Measurements from ENCODE around the gene USP33. TPM values are rescaled to one million over a fixed set of nuclear protein-coding genes. Genes with fewer than 3 reads are reported as not detected.
A peak's percentile ranks its signal among the peaks of the same experiment; 100 is the strongest.
"Not testable (repeated sequence)": the region's sequence is repeated elsewhere in the genome, so short reads cannot be mapped to it uniquely, and the experiment has no call there.

Gene USP33
- total RNA-seq, 2 experiments from 2014 or later: 33.9 to 34.1 TPM

- DNase-seq: no peak
- H3K4me3 Mint-ChIP-seq: no peak overlapping the region
- peaks cover 9% of the 10 kb centered on the region for H3K4me1 Mint-ChIP-seq
- H3K27ac Mint-ChIP-seq: no peak overlapping the region
- H3K27me3 Mint-ChIP-seq: no peaks in the 10 kb centered on the region
- H3K9me3 Mint-ChIP-seq: no peaks in the 10 kb centered on the region
- H3K36me3 Mint-ChIP-seq: peaks cover 16% of the 10 kb centered on the region
Observed at GRCh38 chr1:77688939-77689338, 70.7 kb downstream of the USP33 start.

- H3K36me3 Mint-ChIP-seq: peaks cover 18% of the 10 kb centered on the region
- no peaks in the 10 kb centered on the region for H3K27me3 Mint-ChIP-seq
- H3K27ac Mint-ChIP-seq: no peak overlapping the region
- peaks cover 12% of the 10 kb centered on the region for H3K4me1 Mint-ChIP-seq
- peak overlapping the region; percentile 63 for H3K4me3 Mint-ChIP-seq
- DNase-seq: no peak
- no peaks in the 10 kb centered on the region for H3K9me3 Mint-ChIP-seq
Observed at GRCh38 chr1:77687519-77687906, 72.1 kb downstream of the USP33 start.

- peaks cover 12% of the 10 kb centered on the region for H3K4me1 Mint-ChIP-seq
- DNase-seq: no peak
- peaks cover 17% of the 10 kb centered on the region for H3K36me3 Mint-ChIP-seq
- no peaks in the 10 kb centered on the region for H3K27me3 Mint-ChIP-seq
- no peak overlapping the region for H3K27ac Mint-ChIP-seq
- H3K4me3 Mint-ChIP-seq: no peak overlapping the region
- no peaks in the 10 kb centered on the region for H3K9me3 Mint-ChIP-seq
Observed at GRCh38 chr1:77686796-77687518, 72.7 kb downstream of the USP33 start.

GRCh38 chr1:77683160-77684148 lies 76.2 kb downstream of the USP33 start:
- peak; percentile 95 for DNase-seq
- Mint-ChIP-seq H3K36me3 (peaks cover 15% of the 10 kb centered on the region), H3K9me3 (no peaks in the 10 kb centered on the region), H3K27me3 (no peaks in the 10 kb centered on the region), H3K27ac (peak overlapping the region; percentile 93), H3K4me3 (peak overlapping the region; percentile 87), H3K4me1 (peaks cover 24% of the 10 kb centered on the region)

GRCh38 chr1:77682460-77683159 lies 77.0 kb downstream of the USP33 start, which contains the start of gene ZZZ3:
ZZZ3 (minus strand) TSS chr1:77682658; CDS start chr1:77633354, 49,304 bp downstream.
- DNase-seq: peak; percentile 90
- H3K9me3 Mint-ChIP-seq: no peaks in the 10 kb centered on the region
- no peaks in the 10 kb centered on the region for H3K27me3 Mint-ChIP-seq
- H3K4me3 Mint-ChIP-seq: peak within 1 kb of the TSS; percentile 87
- peaks cover 29% of the 10 kb centered on the region for H3K4me1 Mint-ChIP-seq
- H3K27ac Mint-ChIP-seq: peak within 1 kb of the TSS; percentile 93
- peaks cover 15% of the 10 kb centered on the region for H3K36me3 Mint-ChIP-seq

GRCh38 chr1:77680173-77680572 lies 79.5 kb downstream of the USP33 start:
- peaks cover 18% of the 10 kb centered on the region for H3K36me3 Mint-ChIP-seq
- no peak for DNase-seq
- H3K4me3 Mint-ChIP-seq: peak overlapping the region; percentile 35
- H3K9me3 Mint-ChIP-seq: no peaks in the 10 kb centered on the region
- peaks cover 45% of the 10 kb centered on the region for H3K4me1 Mint-ChIP-seq
- H3K27ac Mint-ChIP-seq: no peak overlapping the region
- no peaks in the 10 kb centered on the region for H3K27me3 Mint-ChIP-seq

GRCh38 chr1:77678660-77679610 lies 80.7 kb downstream of the USP33 start:
- no peak for DNase-seq
- H3K4me3 Mint-ChIP-seq: peak overlapping the region; percentile 6
- H3K27me3 Mint-ChIP-seq: no peaks in the 10 kb centered on the region
- H3K9me3 Mint-ChIP-seq: no peaks in the 10 kb centered on the region
- peak overlapping the region; percentile 16 for H3K27ac Mint-ChIP-seq
- H3K36me3 Mint-ChIP-seq: peaks cover 21% of the 10 kb centered on the region
- H3K4me1 Mint-ChIP-seq: peaks cover 46% of the 10 kb centered on the region

GRCh38 chr1:77674807-77675206 lies 84.8 kb downstream of the USP33 start:
- not testable (repeated sequence) for H3K9me3 Mint-ChIP-seq, H3K4me3 Mint-ChIP-seq, H3K27ac Mint-ChIP-seq, H3K27me3 Mint-ChIP-seq, DNase-seq
- H3K4me1 Mint-ChIP-seq: peaks cover 73% of the 10 kb centered on the region
- H3K36me3 Mint-ChIP-seq: peaks cover 15% of the 10 kb centered on the region

GRCh38 chr1:77673716-77674355 lies 85.8 kb downstream of the USP33 start:
- Mint-ChIP-seq H3K27me3 (no peaks in the 10 kb centered on the region), H3K27ac (no peak overlapping the region), H3K4me3 (no peak overlapping the region), H3K9me3 (no peaks in the 10 kb centered on the region), H3K36me3 (peaks cover 16% of the 10 kb centered on the region), H3K4me1 (peaks cover 75% of the 10 kb centered on the region)
- no peak for DNase-seq

- DNase-seq: no peak
- H3K4me1 Mint-ChIP-seq: peaks cover 75% of the 10 kb centered on the region
- no peak overlapping the region for H3K4me3 Mint-ChIP-seq
- no peaks in the 10 kb centered on the region for H3K27me3 Mint-ChIP-seq
- H3K27ac Mint-ChIP-seq: no peak overlapping the region
- H3K9me3 Mint-ChIP-seq: no peaks in the 10 kb centered on the region
- H3K36me3 Mint-ChIP-seq: peaks cover 14% of the 10 kb centered on the region
Observed at GRCh38 chr1:77673030-77673429, 86.6 kb downstream of the USP33 start.

- Mint-ChIP-seq H3K4me3 (no peak overlapping the region), H3K27me3 (no peaks in the 10 kb centered on the region), H3K9me3 (no peaks in the 10 kb centered on the region), H3K36me3 (peaks cover 15% of the 10 kb centered on the region), H3K27ac (no peak overlapping the region), H3K4me1 (peaks cover 75% of the 10 kb centered on the region)
- no peak for DNase-seq
Observed at GRCh38 chr1:77672374-77672773, 87.3 kb downstream of the USP33 start.

- Mint-ChIP-seq H3K36me3 (peaks cover 17% of the 10 kb centered on the region), H3K4me3 (no peak overlapping the region), H3K4me1 (peaks cover 74% of the 10 kb centered on the region), H3K27me3 (no peaks in the 10 kb centered on the region), H3K27ac (peak overlapping the region; percentile 54), H3K9me3 (no peaks in the 10 kb centered on the region)
- no peak for DNase-seq
Observed at GRCh38 chr1:77671836-77672235, 87.8 kb downstream of the USP33 start.

- no peak for DNase-seq
- no peaks in the 10 kb centered on the region for H3K27me3 Mint-ChIP-seq
- peaks cover 70% of the 10 kb centered on the region for H3K4me1 Mint-ChIP-seq
- no peak overlapping the region for H3K27ac Mint-ChIP-seq
- H3K4me3 Mint-ChIP-seq: no peak overlapping the region
- H3K36me3 Mint-ChIP-seq: peaks cover 14% of the 10 kb centered on the region
- H3K9me3 Mint-ChIP-seq: no peaks in the 10 kb centered on the region
Observed at GRCh38 chr1:77670330-77670729, 89.3 kb downstream of the USP33 start.

Data from activated naive CD8-positive, alpha-beta T cell treated with anti-CD3 and anti-CD28 coated beads for 36 hours (primary cell).